ENCODE data around the gene TMCC2. TPM values are rescaled to one million over a fixed set of nuclear protein-coding genes. Genes with fewer than 3 reads are reported as not detected.

TMCC2 gene
- total and polyA plus RNA-seq, 2 of the 4 experiments (the other 2 are of a cell fraction) = 2.0 to 4.2 TPM

GRCh38 chr1:205210756-205211168 is 17.0 kb upstream of the TMCC2 start:
- CTCF ChIA-PET = no interaction called here
- dilution Hi-C loops (cut with HindIII; ENCODE audit: low sequenced_read_pairs, unreplicated experiment) = no loop called here
- POLR2A ChIA-PET (ENCODE audit: unreplicated experiment) = no interaction called here

More at GRCh38 chr1:205210756-205211168, 17.0 kb upstream of the TMCC2 start:
- H3K56ac ChIP-seq (ENCODE audit: extremely low read depth, insufficient read depth, low read length) = peak overlapping the region; percentile 83
- H2AK9ac ChIP-seq (replicated peaks; ENCODE audit: low read depth, low read length, poor library complexity) = peak overlapping the region; percentile 94
- H3K9me1 ChIP-seq (ENCODE audit: insufficient read depth, low read length) = peaks cover 7% of the 10 kb centered on the region
- H2AFZ ChIP-seq (replicated peaks; ENCODE audit: low read length, poor library complexity) = peak overlapping the region; percentile 98
- H2BK5ac ChIP-seq (ENCODE audit: low read depth, low read length, poor library complexity, severe bottlenecking) = peak overlapping the region; percentile 71
- in situ Hi-C loops (cut with MboI; ENCODE audit: low sequenced_read_pairs) (no loop called here), intact Hi-C loops (cut with micrococcal nuclease) (loop anchor here (1.0 to 5.0 kb wide), 4 partner anchors 35 to 88 kb away; no protein-coding TSS in a partner anchor)
- peak overlapping the region; percentile 49 for H4K5ac ChIP-seq (ENCODE audit: low read depth, low read length)
- peak overlapping the region; percentile 85 for H3K23ac ChIP-seq (ENCODE audit: low read depth, low read length)
- no peaks in the 10 kb centered on the region for H3K9me3 ChIP-seq (ENCODE audit: control insufficient read depth, insufficient read depth, low read length)
- H3K4ac ChIP-seq (ENCODE audit: low read depth, low read length) = peak overlapping the region; percentile 44
- BruUV-seq (replicated peaks) = no TSS peak
- H3K36me3 ChIP-seq (ENCODE audit: control insufficient read depth, insufficient read depth, low read length) = no peaks in the 10 kb centered on the region
- TF ChIP-seq RFX5 (IDR thresholded peaks at IDR 0.05; ENCODE audit: low read depth, low read length) = no peak
- no peak for TF ChIP-seq USF2 (IDR thresholded peaks at IDR 0.05; ENCODE audit: low read depth, low read length)
- TF ChIP-seq, protein P1, sequence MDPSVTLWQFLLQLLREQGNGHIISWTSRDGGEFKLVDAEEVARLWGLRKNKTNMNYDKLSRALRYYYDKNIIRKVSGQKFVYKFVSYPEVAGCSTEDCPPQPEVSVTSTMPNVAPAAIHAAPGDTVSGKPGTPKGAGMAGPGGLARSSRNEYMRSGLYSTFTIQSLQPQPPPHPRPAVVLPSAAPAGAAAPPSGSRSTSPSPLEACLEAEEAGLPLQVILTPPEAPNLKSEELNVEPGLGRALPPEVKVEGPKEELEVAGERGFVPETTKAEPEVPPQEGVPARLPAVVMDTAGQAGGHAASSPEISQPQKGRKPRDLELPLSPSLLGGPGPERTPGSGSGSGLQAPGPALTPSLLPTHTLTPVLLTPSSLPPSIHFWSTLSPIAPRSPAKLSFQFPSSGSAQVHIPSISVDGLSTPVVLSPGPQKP (IDR thresholded peaks at IDR 0.05; ENCODE audit: borderline replicate concordance, low read depth, low read length) = no peak
- no peak for TF ChIP-seq POLR2A (IDR thresholded peaks at IDR 0.05; ENCODE audit: low read depth, low read length)
- no peak for TF ChIP-seq MXI1 (IDR thresholded peaks at IDR 0.05; ENCODE audit: borderline replicate concordance, low read depth, low read length)
- TF ChIP-seq CHD1 (IDR thresholded peaks at IDR 0.05; ENCODE audit: low read depth, low read length) = no peak
- no peak for TF ChIP-seq BHLHE40 (IDR thresholded peaks at IDR 0.05; ENCODE audit: low read depth, low read length)
- TF ChIP-seq MAFK (IDR thresholded peaks at IDR 0.05; ENCODE audit: low read depth, low read length) = no peak
- no peak for TF ChIP-seq RCOR1 (IDR thresholded peaks at IDR 0.05; ENCODE audit: insufficient replicate concordance, low read length)
- TF ChIP-seq CTCF (conservative IDR thresholded peaks at IDR 0.05; ENCODE audit: low read depth, low read length) = no peak
- TF ChIP-seq MAZ (IDR thresholded peaks at IDR 0.05; ENCODE audit: borderline replicate concordance, low read depth, low read length) = no peak
- no peak for TF ChIP-seq CEBPB (IDR thresholded peaks at IDR 0.05; ENCODE audit: low read depth, low read length)
- TF ChIP-seq NFE2L2 (IDR thresholded peaks at IDR 0.05; ENCODE audit: low read depth, low read length) = no peak
- no peak for TF ChIP-seq SMC3 (IDR thresholded peaks at IDR 0.05; ENCODE audit: low read depth, low read length)
- TF ChIP-seq RAD21 (IDR thresholded peaks at IDR 0.05; ENCODE audit: low read length) = no peak
- no peak overlapping the region for H2BK20ac ChIP-seq (ENCODE audit: low read depth, low read length)
- no peaks in the 10 kb centered on the region for H3K27me3 ChIP-seq (ENCODE audit: control insufficient read depth, insufficient read depth, low read length)
- DNase-seq (no peak), ATAC-seq (ENCODE audit: low read depth) (peak; percentile 30)
- H3K4me3 ChIP-seq (ENCODE audit: insufficient read depth, low read depth, low read length) = peak overlapping the region; percentile 68
- no peaks in the 10 kb centered on the region for H4K20me1 ChIP-seq (ENCODE audit: insufficient read depth, low read length)
- H2AK5ac ChIP-seq (ENCODE audit: low read depth, low read length) = no peak overlapping the region
- 1% methylated on average over 16 of the region's 31 CpGs; no CpG with 5 or more reads in 1 of the 2 experiments for WGBS, 2 experiments (ENCODE audit: extremely low coverage in 2 of 2, insufficient read length in 1 of 2)
- peaks cover 14 to 21% of the 10 kb centered on the region in 2 experiments for H3K79me1 ChIP-seq (ENCODE audit: low read depth in 1 of 2, low read length in 2 of 2)
- H4K8ac ChIP-seq (ENCODE audit: low read depth in 2 of 2, low read length in 2 of 2) = peak overlapping the region in 1 of 2 experiments; percentile 71; a peak in 3 of 4 replicates
- H3K14ac ChIP-seq (replicated peaks; ENCODE audit: low read depth, low read length) = peak overlapping the region; percentile 83
- H4K91ac ChIP-seq (ENCODE audit: insufficient read depth, low read depth, low read length) = peak overlapping the region; percentile 42
- peak overlapping the region; percentile 99 for H3K4me2 ChIP-seq (ENCODE audit: low read depth, low read length)
- peak overlapping the region; percentile 38 for H3K18ac ChIP-seq (ENCODE audit: low read depth, low read length)
- H3K4me1 ChIP-seq (ENCODE audit: control insufficient read depth, insufficient read depth, low read length) = no peaks in the 10 kb centered on the region
- peak overlapping the region; percentile 43; the same call in 1 of the 3 replicates for H2BK15ac ChIP-seq (ENCODE audit: low read depth, low read length)
- peak overlapping the region; percentile 78 for H3K9ac ChIP-seq (ENCODE audit: low read depth, low read length)
- H3K27ac ChIP-seq (ENCODE audit: insufficient read depth, low read length) = peak overlapping the region; percentile 74
- H2BK120ac ChIP-seq (ENCODE audit: low read depth, low read length) = peak overlapping the region; percentile 6; the same call in 1 of the 2 replicates
